SK-N-MC (cell line): ENCODE results near the gene CSRP1.

ENCODE experiments used
- EZH2 ChIP-seq: fragments of 200-600 bp; sonication (generic); IDR thresholded peaks from one replicate; pipeline ENCODE4 v1.6.1; 2017; ENCODE audit warnings: antibody characterized with exemption
- POLR2AphosphoS5 ChIP-seq: IDR thresholded peaks from 2 replicates; pipeline ENCODE4 v1.6.1; 2012; ENCODE audit warnings: mild to moderate bottlenecking, low read depth, low read length, borderline replicate concordance

DNA sequence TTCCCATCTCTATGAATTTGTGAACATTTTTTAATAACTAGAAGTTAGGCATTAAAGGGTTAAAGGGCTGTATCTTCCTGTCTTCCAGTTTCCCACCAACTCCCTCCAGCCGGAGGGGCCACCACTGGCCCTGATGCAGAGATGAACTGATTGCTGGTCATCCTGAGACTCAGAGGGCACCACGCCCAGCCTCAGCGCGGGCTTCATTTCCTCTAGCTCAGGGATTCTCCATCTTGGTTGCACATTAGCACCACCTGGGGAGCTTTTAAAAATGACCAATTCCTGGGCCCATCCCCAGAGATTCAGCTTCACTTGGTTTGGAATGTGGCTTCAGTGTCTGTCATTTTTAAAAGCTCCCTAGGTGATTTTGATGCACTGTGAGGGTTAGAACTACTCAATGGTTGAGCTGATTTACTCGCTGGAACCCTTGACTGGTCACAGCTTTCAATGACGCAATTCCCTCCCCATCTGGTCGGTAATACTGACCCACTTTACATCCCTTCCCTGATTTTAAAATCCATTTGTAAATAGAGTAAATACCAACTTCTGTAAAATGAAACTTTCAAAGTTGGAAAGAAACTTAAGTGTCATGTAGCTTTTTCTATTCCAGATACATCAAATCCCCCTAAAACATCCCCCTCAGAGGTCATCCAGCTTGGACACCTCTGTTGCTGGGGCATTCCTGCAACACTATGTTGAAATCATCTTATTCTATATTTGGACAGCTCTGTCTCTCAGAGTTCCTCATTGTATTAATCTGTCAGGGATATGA lies 37.1 kb upstream of the CSRP1 start:
- TF ChIP-seq POLR2AphosphoS5 (no peak), EZH2 (no peak)
